ENCODE measurements around the gene NID1. TPM values are rescaled to one million over a fixed set of nuclear protein-coding genes. Genes with fewer than 3 reads are reported as not detected.

The NID1 gene
- total and polyA plus RNA-seq, 8 donors, result 21.4 to 214 (median 89.6) TPM

- Histone ChIP-seq H3K9me3 (peaks cover 0 to 10% (median 3%) of the 10 kb centered on the region in 4 donors), H3K4me1 (peaks cover 0 to 16% (median 6%) of the 10 kb centered on the region in 4 donors), H3K4me3 (no peak overlapping the region), H3K27me3 (peaks cover 0 to under 1% (median 0%) of the 10 kb centered on the region in 3 donors), H3K27ac (no peak overlapping the region), H3K36me3 (no peaks in the 10 kb centered on the region)
- DNase-seq, result no peak
- TF ChIP-seq, protein P1, sequence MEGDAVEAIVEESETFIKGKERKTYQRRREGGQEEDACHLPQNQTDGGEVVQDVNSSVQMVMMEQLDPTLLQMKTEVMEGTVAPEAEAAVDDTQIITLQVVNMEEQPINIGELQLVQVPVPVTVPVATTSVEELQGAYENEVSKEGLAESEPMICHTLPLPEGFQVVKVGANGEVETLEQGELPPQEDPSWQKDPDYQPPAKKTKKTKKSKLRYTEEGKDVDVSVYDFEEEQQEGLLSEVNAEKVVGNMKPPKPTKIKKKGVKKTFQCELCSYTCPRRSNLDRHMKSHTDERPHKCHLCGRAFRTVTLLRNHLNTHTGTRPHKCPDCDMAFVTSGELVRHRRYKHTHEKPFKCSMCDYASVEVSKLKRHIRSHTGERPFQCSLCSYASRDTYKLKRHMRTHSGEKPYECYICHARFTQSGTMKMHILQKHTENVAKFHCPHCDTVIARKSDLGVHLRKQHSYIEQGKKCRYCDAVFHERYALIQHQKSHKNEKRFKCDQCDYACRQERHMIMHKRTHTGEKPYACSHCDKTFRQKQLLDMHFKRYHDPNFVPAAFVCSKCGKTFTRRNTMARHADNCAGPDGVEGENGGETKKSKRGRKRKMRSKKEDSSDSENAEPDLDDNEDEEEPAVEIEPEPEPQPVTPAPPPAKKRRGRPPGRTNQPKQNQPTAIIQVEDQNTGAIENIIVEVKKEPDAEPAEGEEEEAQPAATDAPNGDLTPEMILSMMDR (IDR thresholded peaks at IDR 0.05), result no peak
- no peak for TF ChIP-seq POLR2AphosphoS5 (IDR thresholded peaks at IDR 0.05)
- TF ChIP-seq POLR2A (IDR thresholded peaks at IDR 0.05), result no peak
- TF ChIP-seq EP300 (IDR thresholded peaks at IDR 0.05), result no peak
- intact Hi-C loops (cut with DNase I; ENCODE audit: low total_unique reads), result no loop called here
Observed at GRCh38 chr1:236070753-236071152, 5.9 kb upstream of the NID1 start.

DNA sequence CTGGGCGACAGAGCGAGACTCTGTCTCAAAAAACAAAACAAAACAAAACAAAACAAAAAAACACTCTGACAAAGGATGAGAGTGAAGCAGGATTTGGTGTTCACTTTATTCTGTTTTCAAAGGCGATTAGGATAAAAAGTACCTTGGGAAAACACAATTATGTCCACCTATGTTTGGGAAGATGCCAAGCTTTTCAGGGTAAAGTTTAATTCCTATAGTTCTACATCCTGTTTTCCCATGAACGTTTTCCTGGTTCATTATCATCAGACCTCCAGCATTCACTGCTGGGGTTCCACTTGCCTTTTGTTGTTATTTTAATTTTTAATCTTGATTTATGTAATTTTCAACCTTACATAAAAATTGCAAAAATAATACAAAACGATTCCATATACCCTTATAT lies 4.9 kb upstream of the NID1 start:
- TF ChIP-seq, protein P1 (IDR thresholded peaks at IDR 0.05), result no peak
- TF ChIP-seq POLR2A (IDR thresholded peaks at IDR 0.05), result no peak
- TF ChIP-seq EP300 (IDR thresholded peaks at IDR 0.05), result no peak
- Histone ChIP-seq H3K27ac (peak overlapping the region in 1 of 5 donors; percentile 99), H3K4me3 (no peak overlapping the region), H3K4me1 (peaks cover 6 to 22% (median 15%) of the 10 kb centered on the region in 4 donors), H3K9me3 (peaks cover 0 to 10% (median 3%) of the 10 kb centered on the region in 4 donors), H3K27me3 (peaks cover 0 to 10% (median 9%) of the 10 kb centered on the region in 3 donors), H3K36me3 (no peaks in the 10 kb centered on the region)
- no peak for DNase-seq
- 76 to 81% (median 78%) methylated on average over 5 of the region's 5 CpGs for WGBS, 5 donors
- intact Hi-C loops (cut with DNase I; ENCODE audit: low total_unique reads), result no loop called here

- intact Hi-C loops (cut with DNase I; ENCODE audit: low total_unique reads), result no loop called here
- TF ChIP-seq, protein P1 (IDR thresholded peaks at IDR 0.05), result no peak
- TF ChIP-seq EP300 (IDR thresholded peaks at IDR 0.05), result peak; percentile 99
- peak; percentile 80 to 99 (median 93) for TF ChIP-seq POLR2AphosphoS5 (IDR thresholded peaks at IDR 0.05)
- TF ChIP-seq POLR2A (IDR thresholded peaks at IDR 0.05), result no peak
- Histone ChIP-seq H3K27ac (peak overlapping the region in 4 of 5 donors; percentile 93 to 99 (median 96)), H3K4me1 (peaks cover 6 to 35% (median 26%) of the 10 kb centered on the region in 4 donors), H3K9me3 (peaks cover 0 to 10% (median 3%) of the 10 kb centered on the region in 4 donors), H3K36me3 (no peaks in the 10 kb centered on the region), H3K4me3 (peak overlapping the region in 1 of 4 donors; percentile 3), H3K27me3 (peaks cover 0 to 23% (median 17%) of the 10 kb centered on the region in 3 donors)
- DNase-seq, result peak in 1 of 2 donors; percentile 80
- 48 to 63% (median 58%) methylated on average over 12 of the region's 12 CpGs for WGBS, 5 donors
Observed at GRCh38 chr1:236067854-236068454, 3.1 kb upstream of the NID1 start.

- Histone ChIP-seq H3K27ac (peak overlapping the region; percentile 60 to 99 (median 95)), H3K36me3 (no peaks in the 10 kb centered on the region), H3K4me3 (peak overlapping the region in 1 of 4 donors; percentile 97), H3K27me3 (peaks cover 0 to 23% (median 17%) of the 10 kb centered on the region in 3 donors), H3K4me1 (peaks cover 6 to 37% (median 28%) of the 10 kb centered on the region in 4 donors), H3K9me3 (peaks cover 0 to 10% (median 3%) of the 10 kb centered on the region in 4 donors)
- DNase-seq, result peak; percentile 43 to 82
- intact Hi-C loops (cut with DNase I; ENCODE audit: low total_unique reads), result no loop called here
- TF ChIP-seq POLR2AphosphoS5 (IDR thresholded peaks at IDR 0.05) (peak in 2 of 3 donors; percentile 57 to 76), EP300 (IDR thresholded peaks at IDR 0.05) (peak; percentile 75), POLR2A (IDR thresholded peaks at IDR 0.05) (peak in 1 of 4 donors; percentile 20)
- TF ChIP-seq, protein P1 (IDR thresholded peaks at IDR 0.05), result no peak
- 50 to 69% (median 68%) methylated on average over 6 of the region's 6 CpGs for WGBS, 5 donors
Observed at GRCh38 chr1:236066828-236067386, 2.0 kb upstream of the NID1 start.
